ENCODE data around the gene AKT3. TPM values are rescaled to one million over a fixed set of nuclear protein-coding genes. Genes with fewer than 3 reads are reported as not detected.

The AKT3 gene
- total and polyA plus RNA-seq, 2 of the 8 experiments (the other 6 are each of a cell fraction or from before 2014, with no cell fraction given) = 6.0 to 36.4 TPM

GRCh38 chr1:243546457-243546856 is 303.6 kb downstream of the AKT3 start (continued):
- no peak for TF ChIP-seq GABPA (IDR thresholded peaks at IDR 0.05; ENCODE audit: borderline replicate concordance, insufficient read depth, low read length)
- TF ChIP-seq BCL11A (IDR thresholded peaks at IDR 0.05; ENCODE audit: low read depth in 2 of 2, low read length in 2 of 2) = no peak
- no peak for TF ChIP-seq POU5F1 (IDR thresholded peaks at IDR 0.05; ENCODE audit: low read depth, low read length)
- no peak for TF ChIP-seq EGR1 (IDR thresholded peaks at IDR 0.05; ENCODE audit: borderline replicate concordance, low read depth, low read length)
- no peak for TF ChIP-seq E2F6 (IDR thresholded peaks at IDR 0.05)
- TF ChIP-seq YY1 (IDR thresholded peaks at IDR 0.05; ENCODE audit: low read depth, low read length) = no peak

Measured in H1 (cell line).